ENCODE data around the gene ZNF536.
"Not testable (repeated sequence)": the region's sequence is repeated elsewhere in the genome, so short reads cannot be mapped to it uniquely, and the experiment has no call there.

The ZNF536 gene

DNA sequence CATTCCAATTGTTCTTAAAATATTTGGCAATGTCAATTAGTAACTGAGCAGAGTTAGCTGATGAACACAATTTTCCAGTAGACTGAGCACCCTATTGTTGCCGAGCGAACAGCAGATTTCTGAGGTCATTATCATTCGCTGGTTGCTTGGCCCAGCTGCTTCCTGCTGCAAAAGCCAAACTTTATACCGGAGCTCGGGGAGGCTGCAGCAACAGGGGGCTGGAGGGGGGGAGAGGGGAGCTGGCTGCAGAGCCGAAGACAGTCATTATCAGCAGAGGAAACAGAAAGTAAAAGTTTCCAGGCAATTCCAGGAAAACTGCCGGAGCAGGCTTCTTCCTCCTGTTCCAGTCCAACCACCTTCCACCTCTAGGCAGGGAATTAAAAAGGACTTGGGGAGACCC, 77.9 kb downstream of the ZNF536 start:
- no peak for DNase-seq

DNA sequence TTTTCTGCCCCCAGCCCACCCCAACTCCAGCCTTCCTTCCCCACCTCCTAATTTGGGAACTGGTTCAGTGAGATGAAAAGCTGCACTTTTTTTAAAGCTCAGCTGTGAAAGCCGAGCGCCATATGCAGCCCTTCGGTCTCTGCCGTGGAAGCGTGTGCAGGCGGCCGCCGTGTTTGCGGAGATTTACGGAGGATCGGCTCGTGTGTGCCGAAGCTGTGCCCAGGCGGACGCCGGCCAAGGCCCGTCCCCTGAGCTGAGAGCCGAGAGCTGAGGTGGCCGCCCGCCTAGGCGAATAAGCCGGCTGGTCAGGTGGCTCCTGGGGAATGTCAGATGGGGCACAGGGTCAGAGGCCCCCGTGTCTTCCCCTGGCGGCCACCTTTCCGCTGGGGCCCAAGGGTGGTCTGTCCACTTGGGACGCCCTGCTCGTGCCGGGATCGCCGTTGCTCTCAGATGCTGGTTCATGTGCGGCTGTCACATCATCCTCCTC, 78.7 kb downstream of the ZNF536 start:
- no peak for DNase-seq

DNA sequence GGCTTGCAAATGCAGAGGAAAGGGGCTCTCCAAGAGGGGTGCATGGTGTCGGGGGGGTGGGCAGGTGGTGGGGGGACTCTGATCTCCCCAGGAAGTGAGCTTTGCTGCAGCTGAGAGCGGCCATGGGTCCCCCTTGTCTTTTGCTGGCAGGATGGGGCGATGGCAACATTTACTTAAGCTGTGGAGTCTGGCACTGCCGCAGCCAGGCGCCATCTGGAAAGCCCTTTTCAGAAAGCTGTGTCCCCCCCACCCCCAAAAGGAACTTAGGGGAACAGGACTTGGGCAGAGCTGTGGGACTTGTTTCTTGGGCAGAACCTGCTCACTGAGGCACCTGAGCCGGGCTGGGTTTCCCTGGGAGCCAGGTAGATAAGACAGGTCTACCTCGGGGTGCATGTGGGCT, 80.7 kb downstream of the ZNF536 start:
- no peak for DNase-seq

DNA sequence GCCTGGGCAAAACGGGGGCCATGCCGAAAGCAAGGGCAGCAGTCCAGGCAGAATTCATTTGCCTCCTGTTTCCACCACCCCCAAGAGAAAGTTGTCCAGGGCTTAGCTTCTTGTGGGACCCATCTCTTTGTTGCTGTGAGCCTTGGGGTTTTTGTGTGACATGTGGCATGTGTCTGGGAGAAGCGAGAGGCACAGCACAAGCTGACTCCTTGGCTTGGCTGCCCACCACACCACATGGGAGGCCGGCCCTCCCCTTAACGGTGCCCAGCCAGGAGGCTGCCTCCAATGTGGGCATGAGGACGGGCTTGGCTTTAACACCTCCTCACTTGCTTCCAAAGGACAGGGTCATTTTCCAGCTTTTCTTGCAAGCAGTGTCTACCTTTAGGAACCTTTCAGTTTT, 81.6 kb downstream of the ZNF536 start:
- DNase-seq, result no peak

DNA sequence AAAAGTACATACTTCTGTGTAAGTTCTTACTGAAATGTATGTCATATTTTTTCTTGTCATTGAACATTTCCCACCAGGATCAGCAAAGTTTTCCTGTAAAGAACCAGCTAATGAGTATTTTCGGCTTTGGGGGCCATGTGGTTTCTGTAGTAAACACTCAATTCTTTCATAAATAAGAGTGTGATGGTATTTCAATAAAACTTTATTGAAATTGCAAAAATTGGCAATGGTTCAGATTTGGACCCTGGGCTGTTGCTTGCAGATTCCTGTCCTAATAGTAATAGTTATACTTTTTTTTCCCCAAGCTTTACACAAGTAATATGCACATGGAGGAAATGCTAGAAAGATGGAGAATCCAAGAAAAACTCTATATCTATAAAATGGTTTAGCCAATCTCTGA, 83.7 kb downstream of the ZNF536 start:
- DNase-seq, result no peak

DNA sequence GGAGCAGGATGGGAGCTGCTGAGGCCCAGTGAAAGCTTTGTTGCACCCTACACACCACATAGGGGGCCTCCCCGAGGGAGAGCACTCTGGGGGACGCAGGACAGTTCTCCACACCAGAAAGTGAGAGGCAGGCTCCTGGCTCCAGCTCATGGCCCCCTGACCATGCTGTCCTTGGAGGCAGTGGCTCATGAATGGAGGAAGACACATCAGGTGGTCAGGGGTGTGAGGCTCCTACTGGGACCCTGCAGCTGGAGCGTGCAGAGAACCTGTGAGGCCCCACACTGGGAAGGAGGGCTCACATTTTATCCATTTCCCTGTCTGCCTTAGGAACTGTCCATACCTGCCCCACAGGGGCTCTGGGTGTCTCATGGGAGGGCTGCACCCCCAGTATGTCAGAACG, 85.3 kb downstream of the ZNF536 start:
- DNase-seq, result no peak

DNA sequence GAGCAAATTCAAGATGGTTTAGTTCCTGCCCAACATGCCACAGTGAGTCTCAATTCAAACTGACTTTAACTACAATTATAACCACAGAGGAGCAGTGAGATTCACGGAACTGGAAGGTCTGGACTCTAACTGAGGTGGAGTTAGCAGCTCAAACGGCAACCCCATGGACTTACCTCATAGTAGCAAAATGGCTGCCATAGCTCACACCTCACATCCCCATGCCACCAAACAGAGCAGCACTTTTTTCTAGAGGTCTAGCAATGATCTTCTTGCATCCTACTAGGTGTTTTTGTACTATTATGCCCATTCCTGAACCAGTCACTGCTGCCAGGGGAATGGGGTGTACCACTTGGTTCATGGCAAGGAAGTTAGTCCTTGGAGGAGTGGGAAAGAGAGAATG, 87.7 kb downstream of the ZNF536 start:
- no peak for DNase-seq

DNA sequence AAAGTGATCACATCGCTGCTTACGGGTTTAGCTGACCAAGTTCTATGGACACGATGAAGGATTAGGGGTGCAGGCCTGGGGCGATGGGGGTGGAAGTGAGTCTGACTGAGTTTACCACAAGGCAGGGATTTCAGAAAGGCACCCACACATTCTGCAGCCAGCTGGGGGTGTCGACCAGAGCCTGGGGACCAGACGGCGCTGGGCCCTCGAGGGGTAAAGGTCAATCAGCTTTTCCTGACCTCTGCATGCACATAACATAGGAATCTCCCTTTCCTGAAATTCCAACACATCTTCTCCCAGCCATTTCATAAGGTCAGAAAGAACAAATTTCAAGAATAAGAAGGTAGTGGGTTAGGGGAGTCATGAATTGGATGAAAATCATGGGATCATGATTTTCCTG, 92.0 kb downstream of the ZNF536 start:
- DNase-seq, result no peak

DNA sequence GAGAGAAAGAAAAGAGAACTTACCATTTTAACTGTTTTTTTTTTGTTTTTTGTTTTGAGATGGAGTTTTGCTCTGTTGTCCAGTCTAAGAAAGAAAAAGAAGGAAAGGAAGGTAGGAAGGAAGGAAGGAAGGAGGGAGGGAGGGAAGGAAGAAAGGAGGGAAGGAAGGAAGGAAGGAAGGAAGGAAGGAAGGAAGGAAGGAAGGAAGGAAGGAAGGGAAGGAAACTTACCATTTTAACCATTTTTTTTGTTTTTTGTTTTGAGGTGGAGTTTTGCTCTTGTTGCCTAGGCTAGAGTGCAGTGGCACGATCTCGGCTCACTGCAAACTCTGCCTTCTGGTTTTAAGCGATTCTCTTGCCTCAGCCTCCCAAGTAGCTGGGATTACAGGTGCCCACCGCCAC, 94.4 kb downstream of the ZNF536 start:
- DNase-seq, result not testable (repeated sequence)

DNA sequence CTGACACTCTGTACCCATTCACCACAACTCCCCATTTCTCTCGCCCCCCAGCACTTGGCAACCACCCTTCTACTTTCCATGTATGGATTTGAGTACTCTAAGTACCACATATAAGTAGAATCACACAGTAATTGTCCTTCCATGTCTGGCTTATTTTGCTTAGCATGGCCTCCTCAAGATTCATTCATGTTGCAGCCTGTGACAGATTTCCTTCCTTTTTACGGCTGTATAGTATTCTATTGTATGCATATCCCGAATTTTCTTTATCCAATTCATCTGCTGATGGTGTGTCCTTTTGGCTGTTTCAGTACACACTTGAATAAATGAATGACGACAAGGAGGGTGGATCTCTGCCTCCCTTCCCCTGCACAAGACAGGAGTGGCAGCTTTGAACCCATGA, 95.1 kb downstream of the ZNF536 start:
- DNase-seq, result no peak

DNA sequence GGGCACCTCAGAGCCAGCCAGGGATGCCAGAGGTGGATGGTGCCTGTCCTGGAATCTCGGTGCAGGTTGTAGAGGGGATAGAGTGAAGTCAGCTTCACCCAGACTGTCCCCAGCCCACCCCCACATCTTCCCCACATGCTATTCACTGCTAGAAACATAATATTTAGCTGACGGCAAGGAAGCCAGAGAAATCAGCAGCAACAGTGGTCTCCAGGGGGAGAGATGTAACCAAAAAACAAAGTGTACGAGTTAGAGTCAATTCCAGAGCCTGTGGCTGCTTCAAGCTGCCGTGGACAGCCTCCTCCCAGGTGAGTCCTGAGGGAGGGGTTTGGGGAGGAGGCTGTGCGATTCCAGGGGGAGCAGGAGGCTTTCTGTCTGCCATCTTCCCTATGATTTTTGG, 97.6 kb downstream of the ZNF536 start:
- no peak for DNase-seq

DNA sequence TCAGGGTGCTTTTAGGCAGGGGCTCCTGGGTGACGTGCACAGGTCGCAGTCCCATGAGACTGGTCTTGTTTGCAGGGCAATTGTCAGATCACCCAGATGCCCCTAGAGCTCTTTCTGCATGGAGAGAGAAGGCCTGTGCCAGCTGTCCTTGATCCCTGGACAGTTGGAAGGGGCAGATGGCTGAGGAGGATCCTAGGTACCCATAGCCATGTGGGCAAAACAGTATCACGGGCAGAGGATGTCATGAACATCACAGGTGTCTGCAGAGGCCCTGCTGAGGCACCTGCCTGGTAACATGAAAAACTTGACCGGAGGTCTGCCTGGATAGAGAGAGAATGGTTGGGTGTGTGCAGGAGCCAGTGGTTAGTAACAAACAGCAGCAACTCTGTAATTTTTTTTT, 99.3 kb downstream of the ZNF536 start:
- no peak for DNase-seq

DNA sequence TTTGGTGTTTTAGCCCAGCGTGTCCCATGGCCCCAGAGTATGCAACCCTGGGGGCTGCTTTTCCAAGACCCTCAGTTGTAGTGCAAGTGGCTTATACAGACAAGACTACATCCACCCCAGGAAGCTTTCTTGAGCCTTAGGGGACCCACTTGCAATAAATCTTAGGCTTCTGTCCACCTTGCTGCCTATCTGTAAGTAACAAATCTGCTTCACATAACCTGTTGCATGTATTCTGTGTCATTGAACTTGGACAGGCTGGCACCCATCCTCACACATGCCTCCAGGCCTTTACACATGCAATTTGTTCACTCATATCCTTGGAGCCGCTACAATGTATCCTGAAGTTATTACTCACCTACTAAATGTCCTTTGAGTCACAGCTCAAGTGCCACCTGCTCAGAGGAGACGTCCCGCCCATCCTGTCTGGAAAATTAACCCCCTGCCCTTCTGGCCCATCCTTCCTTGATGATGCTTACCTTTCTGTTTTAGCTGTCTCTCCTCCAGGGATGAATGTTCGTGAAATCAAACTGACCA, 101.2 kb downstream of the ZNF536 start:
- no peak for DNase-seq

DNA sequence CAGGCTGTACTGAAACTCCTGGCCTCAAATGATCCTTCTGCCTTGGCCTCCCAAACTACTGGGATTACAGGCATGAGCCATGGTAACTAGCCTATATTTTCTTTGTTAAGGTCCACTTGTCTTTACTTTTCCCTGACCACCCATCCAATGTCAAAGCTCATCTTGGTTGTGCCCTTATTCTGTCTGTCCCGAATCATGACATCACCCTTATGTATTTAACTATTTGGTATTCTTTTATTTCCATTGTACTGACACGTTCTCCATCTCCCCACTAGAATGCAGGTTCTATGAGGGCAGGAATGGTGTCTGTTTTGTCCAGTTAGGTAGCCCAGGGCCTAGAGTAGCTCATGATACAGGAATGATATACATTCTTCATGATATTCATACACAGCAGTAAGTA, 104.8 kb downstream of the ZNF536 start:
- no peak for DNase-seq

DNA sequence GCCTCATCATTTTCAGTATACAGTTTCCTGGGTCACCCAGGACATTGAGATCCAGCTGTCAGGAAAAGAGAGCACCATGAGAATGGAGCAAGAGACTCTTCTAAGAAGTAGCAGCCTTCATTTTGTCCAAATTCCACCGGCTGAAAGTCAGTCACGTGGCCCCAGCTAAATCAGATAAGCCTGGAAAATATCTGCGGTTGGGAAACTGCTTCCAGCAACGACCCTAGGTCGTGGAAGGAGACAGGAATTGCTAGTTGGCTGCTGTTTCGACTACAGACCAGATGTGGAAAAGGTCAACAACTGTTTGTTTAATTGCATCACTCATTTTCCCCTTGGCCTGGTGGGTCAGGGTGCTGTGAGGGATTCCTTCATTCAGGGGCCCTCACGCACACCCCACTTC, 107.0 kb downstream of the ZNF536 start:
- no peak for DNase-seq

DNA sequence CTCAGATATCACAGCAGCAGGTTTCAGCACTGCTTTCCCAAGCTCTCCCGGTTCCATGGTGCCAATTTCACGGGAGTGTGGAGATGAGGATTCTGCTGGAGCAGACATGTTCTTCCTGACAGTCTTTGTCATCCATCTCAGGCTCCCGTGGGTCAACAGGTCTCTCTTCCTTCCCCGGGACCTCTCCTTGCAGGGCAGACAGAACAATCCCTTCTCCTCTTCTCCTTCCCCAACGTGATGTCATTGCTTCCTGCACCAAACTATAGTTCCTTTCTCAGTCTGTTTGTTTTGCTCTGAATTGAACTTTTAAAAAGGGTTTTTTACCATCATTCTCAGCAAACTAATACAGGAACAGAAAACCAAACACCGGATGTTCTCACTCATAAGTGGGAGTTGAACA, 107.9 kb downstream of the ZNF536 start:
- DNase-seq, result no peak

DNA sequence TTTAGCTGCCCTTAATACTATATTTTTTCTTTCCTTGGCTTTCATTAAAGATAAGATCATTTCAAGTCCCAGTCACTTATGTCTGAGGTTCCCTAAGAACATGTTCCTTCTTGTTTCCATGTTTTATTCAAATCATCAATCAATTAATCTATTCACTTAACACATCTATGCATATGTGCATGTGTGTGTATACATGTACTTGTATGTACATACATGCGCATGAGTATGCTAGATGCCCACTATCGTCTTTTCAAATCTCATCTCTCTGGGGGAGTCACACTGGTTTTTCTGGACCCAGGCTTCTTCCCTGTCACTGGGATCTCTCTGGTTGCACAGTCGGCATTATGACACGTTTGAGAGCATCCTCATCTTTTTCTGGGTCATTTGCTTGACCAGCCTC, 108.9 kb downstream of the ZNF536 start:
- DNase-seq, result no peak

DNA sequence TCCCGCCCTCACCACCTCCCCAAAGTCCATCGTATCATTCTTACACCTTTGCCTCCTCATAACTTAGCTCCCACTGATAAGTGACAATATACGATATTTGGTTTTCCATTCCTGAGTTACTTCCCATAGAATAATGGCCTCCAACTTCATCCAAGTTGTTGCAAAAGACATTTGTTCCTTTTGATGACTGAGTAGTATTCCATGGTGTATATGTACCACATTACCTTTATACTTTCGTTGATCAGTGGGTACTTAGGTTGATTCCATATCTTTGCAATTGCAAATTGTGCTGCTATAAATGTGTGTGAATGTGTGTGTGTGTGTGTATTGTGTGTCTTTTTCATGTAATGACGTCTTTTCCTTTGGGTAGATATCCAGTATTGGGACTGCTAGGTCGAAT, 109.6 kb downstream of the ZNF536 start:
- DNase-seq, result no peak

DNA sequence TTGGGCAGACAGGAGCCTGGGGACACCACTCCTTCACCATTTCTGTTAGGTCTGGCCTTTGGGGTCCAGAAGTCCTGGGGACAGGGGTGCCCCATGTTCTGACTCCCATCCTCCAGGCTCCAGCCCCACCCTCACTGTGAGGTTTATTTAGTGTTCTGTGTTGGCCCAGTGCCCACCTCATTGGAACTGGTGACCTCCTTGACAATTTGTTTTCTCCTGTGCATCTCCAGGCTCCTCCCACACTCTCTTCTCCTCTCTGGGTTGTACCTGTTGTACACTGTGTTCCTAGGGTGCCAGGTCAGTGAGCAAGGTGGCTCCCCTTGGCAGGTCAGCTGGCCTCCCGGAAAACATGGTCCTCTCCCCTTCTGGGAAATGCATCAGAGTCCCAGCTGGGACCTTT, 110.8 kb downstream of the ZNF536 start:
- DNase-seq, result no peak

DNA sequence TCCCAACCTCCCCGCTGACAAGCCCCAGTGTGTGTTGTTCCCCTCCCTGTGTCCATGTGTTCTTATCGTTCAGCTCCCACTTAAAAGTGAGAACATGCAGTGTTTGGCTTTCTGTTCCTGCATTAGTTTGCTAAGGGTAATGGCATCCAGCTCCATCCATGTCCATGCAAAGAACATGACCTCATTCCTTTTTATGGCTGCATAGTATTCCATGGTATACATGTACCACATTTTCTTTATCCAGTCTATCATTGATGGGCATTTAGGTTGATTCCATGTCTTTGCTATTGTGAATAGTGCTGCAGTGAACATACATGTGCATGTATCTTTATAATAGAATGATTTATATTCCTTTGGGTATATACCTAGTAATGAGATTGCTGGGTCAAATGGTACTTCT, 114.1 kb downstream of the ZNF536 start:
- not testable (repeated sequence) for DNase-seq

DNA sequence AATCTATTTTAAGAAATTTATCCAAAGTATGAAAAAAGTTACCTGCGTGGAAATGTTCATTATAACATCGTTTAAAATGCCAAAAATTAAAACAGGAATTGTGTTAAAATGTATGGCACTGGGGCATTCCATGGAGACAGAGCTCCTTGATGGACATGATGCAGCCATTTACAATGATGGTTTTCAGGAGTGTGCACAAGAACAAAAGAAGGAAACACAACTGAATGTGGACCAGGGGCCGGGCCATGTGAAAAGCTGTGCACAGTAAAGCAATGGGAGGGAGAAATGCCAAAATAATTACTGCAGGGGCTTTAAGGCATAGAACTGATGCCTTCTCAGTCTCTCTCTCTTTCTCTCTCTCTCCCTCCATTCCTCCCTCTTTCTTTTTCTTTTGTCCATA, 115.0 kb downstream of the ZNF536 start:
- no peak for DNase-seq

DNA sequence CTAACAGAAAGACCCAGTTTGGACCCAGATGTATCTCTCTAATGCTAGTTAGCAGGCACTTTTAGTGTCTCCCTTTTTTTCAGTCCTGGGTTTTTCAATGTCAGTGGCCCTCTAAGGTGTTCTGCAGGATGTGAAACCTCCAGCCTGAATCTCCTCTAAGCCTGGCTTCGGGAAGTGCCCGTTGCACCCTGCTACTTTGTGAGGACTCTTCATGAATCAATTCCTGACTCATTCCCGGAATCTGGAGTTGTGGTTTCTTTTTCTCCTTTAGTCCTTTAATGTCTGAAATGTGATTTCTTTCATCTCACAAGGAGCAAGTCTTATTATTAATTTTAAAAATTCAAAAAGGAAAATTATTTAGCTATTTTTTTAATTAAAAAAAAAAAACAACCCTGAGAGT, 116.0 kb downstream of the ZNF536 start:
- no peak for DNase-seq

DNA sequence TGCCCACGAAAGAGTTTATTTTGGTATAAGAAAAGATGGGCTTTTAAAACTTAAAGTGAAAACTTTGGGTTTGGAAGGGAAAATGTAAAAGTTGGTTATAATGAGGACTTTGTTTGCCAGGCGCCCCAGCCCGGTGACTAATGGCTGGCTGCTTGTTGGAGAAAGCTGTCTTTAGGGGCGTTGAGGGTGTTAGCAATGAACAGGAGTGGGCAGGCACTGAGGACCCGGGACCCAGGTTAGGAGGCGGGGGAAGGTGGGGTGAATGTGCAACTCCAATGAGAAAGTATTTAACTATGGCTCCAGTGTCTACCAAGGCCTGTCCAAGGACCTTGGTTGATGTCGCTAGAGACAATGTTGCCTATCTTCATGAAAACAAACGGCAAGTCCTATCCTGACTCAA, 118.6 kb downstream of the ZNF536 start:
- DNase-seq, result no peak

DNA sequence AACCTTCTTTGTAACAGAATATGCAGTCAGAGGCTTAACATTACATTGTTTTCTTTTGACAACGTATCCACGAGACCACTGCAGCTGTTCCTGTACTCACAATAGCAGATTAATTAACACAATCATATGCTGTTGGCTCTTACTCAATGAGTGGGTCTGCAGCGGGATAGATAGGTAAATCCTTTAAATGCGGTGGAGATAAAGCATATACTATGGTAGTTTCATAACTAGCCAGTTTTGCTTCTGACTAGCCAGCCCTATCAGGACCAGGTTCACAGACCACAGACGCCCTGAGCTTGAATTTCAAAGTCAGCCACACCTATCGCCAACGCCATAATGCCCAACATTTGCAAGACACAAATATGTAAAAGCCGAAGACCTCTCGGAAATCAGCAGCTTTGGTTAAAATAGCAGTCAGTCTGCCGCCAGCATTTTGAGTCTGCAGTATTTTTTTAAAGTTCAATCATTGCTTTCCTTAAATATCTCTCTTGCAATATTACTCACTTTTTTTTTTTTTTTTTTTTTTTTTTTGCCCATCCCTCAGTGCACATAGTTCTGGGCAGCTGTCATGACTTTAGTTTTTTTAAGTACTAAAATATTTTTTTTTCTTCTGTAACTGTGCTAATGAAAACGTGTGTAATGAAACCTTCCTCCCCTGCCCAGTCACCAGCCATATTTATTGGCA, 120.5 kb downstream of the ZNF536 start:
- DNase-seq, result no peak

DNA sequence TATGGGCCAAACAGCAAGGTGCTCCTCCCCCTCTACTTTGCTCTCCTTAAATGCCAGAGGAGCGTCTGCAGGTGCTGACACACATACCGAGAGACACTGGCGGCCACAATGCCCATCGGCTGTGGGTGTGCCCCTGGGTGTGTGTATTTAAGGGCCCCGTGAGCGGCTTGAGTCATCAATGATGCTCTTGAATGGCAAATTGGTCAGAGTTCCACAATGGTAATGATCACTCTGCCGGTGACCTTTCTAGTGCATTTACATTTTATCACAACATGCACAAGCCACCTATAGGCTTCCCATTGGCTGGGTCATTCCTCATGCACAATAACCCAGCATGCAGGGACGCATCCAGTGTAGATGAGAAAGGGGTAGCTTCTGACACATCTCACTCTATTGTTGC, 124.8 kb downstream of the ZNF536 start:
- no peak for DNase-seq
